Kidney glomerular epithelial cell (primary cell): ENCODE data around the gene IL33.

Source experiments
- DNase-seq: peaks from one replicate; lab custom pipeline; 2025; lab: John Stamatoyannopoulos, UW

Gene IL33

DNA sequence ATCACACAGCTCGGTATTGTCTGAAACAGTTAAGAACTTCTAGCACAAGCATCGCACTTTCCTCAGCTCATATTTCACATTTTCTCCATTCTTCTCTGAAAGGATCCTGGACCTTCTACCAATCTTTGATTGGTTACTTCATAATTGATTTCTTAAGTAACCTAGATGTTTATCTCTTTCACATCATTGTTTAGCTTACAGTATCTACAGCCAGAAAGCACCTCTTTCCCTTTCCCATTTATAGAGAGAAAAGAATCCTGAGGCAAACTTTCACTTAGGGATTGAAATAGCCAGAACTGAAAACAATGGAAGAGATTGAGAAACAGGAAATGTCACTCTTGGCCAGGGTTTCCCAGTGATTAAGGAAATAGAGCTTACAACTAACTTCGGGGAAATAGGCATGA, 2.5 kb downstream of the IL33 start:
- no peak for DNase-seq

DNA sequence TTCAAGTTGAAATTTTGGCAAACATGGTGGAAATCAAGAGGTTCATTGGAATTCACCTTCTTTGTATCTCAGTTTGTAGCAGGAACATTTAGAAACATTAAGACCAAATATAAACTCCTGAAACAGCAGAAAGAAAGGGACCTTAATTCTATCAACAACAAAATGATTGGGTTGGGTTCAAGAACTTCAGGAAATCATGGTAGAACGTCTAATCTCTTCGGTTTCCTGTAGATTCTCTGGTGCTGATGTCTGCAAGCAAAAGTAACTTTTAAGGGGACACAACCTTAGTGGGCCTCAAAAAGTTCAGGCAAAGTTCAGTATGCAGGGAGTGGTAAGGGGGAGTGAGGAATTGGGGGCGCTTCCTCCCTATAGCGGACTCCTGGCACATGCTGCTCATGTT, 3.4 kb downstream of the IL33 start:
- no peak for DNase-seq

DNA sequence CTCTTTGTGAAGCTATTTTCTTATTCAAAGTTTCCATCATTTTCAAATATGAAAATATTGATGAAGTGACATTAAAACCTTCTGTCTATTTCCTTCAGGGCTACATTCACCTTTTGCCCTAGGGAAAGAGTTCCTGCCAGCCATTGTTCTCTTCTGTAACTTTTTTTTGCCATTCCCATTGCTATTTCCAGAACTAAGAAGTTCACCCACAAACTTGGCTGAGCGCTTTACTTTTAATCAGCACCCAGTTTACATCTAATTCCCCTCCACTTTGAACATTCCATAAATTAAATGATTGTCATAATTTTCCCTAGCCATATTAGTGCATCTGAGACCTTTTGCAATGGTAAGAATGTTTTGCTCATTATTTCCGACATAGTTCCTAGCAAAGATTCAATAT, 4.4 kb downstream of the IL33 start:
- no peak for DNase-seq

DNA sequence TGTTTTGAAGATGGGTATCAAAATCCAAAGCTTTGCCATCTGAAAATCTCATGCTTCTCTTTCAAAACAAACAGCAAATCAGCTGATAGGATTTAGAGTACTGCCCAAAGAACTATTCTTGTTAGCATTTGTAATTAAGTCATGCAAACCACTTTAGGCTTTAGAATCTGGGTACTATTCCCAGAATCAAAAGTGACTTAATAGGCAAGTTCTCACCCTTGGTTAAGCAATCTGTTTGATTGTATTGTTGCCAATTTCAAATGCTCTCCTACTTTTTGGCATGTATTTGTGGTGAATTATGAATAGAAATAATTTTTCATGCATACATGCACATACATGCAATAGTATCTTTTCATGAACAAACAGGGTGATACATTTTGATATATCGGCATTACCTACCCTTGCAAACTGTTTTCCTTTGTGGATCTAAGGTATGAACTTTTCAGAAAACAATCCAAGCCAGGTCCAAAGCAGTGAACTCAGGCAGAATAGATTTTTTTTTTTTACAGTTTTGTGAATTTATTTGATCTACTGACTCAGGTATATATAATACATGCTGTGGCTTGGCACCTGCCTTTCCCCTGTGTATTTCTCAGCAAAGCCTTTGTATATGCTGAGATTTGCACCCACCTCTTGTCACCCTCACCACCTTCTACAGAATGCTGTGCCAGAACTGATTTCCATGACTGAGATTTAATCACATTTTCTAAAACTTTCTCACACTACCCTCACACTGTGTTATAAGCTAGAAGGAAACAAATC, 9.0 kb downstream of the IL33 start:
- DNase-seq = no peak

DNA sequence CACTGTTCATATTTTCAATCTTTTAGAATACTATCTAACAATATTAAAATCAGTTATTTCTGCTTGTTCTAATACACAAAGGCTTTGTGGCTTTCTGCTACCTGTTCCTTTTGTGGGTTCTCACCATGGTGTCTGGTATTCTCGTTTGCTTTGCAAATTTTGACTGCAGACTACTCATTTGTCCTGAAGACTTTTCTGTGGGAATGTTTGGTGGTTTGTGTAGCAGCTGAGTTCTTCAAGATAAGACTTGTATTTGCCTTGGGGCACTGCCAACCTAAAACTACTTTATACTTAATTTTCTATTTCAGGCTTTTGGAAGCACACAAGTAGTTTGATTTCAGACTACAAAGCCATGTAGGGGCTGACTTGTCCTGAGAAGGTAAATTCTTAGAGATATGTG, 11.1 kb downstream of the IL33 start:
- DNase-seq = peak; percentile 6

DNA sequence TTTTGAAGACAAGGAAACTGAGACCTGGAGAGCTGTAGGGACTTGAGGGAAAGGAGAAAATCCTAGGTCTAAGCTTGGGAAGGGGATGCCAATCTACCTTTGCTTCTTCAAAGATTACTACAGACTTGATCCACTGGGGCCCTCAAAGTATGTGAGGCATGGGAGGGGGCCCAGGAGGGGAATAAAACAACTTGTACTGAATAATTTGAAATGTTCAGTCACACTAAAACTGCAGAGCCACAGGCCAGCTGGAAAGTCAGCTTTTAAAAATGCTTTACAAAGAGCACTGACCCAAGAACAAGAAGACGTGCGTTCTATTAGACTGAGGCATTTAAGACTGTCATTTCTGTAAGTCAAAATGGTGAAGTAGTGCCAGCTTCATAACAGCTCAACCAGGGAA, 13.6 kb downstream of the IL33 start:
- DNase-seq = no peak

DNA sequence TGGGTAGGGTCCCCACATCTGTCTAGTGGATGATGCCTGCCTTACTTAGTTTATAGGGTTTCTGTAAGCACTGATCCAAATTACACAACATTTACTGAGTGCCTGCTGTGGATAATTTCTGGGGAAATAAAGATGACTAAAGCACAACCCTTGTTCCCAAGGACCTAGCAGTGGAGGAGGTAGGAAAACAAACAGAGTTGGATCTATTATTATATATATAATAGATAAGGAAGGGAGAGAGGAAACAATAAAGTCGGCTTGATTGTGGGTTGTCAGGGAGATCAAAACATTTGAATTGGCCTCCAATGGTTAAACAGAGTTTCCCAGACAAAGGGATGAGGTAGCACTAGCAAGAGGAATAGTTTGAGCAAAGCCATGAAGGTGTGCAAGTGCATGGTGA, 14.0 kb downstream of the IL33 start:
- DNase-seq = no peak

DNA sequence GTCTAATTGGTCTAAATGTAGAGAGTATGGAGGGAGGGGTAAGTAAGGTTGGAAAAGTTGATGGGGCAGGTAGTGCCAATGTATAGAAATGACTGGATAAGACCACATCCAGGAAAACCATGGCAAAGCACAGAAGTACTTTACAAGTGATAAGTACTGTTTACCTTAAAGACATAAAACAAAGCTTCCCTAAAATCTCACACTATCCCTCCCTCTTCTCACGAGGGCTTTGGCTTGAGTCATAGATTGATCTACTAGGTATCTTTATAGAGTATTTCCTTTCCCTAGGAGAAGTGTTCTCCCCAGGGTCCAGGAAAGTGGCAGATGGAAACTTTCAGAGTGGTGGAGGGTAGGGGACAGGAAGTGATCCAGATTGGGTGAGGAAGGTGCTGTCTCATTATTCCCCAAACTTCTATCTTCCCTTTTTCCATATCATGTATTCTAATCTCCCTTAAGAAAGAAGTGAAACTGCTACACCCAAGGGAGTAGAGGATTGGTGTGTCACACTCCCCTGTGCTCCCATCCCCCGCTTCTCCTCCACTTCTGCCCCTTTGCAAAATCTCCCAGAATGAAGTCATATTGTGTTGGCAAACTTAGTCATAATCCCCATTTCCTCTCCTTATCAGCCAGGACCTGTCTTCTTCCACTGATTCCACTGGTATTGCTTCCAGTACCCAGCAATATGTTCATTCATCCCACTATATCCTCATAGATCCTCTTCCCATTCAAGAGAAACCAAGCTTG, 14.6 kb downstream of the IL33 start:
- DNase-seq = no peak

DNA sequence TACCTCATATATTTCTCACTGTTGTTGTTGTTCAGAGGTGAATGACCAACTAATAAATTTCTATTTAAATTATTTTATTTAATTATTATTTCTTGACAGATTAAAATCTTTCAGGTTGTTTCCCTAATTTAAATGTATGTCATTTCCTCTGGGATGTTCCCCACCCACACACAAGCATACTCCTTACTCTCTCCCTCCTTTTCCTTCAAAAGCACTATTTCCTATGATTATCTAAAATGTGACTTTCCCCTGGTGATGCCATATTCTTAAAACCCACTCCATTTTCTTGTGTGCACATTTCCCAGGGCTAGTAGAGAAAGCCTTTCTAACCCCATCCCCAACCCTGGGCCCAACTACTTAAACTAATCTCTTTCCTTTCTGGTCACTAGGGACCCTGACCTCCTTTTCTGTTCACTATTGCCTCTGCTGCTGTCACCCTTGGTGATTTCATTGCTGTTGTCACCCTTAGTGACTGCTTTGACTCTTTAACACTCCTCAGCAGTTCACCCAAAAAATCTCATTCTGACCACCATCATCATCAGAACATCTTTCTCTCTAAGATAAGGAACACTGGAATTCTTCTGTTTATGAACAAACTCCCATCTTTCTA, 16.8 kb downstream of the IL33 start:
- DNase-seq = no peak

DNA sequence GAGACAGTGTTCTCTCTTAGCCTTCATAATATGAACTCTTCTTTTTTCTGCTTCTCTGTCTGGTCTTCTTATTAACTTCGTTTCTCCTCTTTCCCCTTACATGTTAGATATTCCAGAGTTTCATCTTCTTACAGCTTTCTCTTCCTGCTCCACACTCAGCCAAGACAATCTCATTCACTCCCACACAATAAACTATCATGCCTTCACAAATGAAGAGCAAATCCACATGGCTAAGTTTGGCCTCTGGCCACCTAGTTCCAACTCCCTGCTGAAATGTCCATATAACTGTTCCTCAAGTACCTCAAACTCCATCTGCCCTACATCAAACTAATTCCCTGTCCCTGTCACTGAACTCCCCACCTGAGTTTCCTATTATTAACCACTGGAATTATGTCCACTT, 18.4 kb downstream of the IL33 start:
- no peak for DNase-seq

DNA sequence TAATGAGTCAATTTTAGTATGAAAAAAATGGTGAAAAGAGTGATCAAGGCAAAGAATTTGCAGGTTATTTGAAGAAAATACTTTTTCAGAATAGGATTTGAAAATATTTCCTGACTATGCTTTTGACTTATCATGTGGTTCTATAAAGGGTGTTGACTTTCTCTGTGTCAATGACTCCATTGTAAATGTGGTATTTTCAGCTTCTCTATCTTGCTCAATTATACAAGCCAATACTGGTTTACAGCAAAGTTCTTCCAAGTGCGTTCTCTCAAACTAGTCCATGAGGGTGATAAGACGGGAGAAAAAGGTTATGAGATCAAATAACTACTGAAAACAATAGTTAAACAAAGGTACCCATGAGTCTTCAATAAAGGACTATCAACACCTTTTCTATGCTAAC, 21.7 kb downstream of the IL33 start:
- no peak for DNase-seq

DNA sequence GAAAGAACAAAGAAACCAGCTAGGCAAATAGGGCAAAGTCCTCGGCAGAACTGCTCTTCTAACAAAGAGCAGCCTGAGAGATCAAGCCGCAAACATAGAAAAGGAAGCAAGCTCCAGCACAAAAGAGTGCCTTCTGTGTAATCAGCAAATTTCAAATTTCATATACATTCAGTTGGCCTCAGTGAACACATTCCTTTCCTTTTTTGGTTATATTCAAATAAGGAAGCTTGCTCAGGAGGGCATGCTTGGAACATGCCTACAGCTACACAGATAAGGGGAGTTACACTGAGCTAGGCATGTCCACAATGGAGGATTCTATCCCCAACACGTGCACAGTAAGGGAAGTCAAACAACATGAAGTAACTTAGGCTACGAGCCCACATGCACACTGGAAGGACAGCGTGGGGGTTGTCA, 23.4 kb downstream of the IL33 start:
- DNase-seq = no peak

DNA sequence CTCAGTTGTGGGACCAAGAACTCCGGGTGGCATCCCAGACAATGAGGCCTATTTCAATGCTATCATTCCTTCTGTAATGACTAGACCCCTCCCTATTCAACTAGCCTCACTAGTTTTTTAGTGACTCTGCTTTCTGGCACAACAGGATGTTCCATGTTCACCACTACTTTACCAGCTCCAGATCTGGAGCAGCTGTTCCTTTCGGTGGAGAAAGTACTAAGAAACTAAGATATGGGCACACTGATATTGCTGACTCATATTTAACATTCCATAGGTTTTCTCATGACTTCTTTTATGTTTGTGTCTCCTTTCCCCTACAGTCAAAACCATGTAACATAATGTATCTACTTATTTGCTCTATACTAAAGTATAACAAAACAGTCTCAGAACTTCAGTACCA, 24.1 kb downstream of the IL33 start:
- no peak for DNase-seq

DNA sequence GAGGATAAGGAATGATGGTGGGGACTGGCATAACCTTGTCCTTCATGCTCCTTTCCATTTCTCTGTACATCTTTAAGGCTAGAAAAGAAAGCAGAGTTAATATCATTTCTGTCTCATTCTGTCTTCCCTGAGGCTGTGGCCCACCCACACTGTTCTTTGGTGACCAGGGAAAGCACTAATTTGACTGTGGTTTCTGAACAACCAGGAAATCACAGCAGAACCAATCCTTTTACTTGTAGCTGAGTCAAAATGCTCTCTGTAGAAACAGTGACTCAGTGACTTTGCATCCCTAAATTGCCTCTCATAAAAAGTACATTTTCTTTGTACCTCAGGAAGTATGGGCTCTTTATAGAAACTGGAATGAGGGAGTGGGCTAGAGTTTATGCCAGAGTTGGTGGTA, 28.1 kb downstream of the IL33 start:
- DNase-seq = no peak

DNA sequence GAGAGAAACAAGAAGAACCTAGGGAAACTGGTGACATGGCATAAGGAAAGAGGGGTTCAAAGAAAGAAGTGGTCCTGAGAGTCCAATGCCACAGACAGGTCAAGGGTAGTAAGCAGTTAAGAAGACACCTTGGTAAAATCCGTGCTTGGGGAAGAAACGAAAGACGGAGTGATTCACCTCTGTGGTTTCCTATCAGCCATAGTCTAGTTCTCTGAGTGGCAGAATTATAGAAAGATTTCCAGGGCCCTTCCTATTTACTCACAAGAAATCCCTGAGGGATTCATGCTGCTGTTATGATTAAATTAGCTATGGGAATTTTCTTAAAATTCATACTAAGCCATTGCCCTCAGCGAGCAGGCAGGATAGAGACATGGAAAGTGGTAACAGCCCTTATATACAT, 31.7 kb downstream of the IL33 start:
- no peak for DNase-seq

DNA sequence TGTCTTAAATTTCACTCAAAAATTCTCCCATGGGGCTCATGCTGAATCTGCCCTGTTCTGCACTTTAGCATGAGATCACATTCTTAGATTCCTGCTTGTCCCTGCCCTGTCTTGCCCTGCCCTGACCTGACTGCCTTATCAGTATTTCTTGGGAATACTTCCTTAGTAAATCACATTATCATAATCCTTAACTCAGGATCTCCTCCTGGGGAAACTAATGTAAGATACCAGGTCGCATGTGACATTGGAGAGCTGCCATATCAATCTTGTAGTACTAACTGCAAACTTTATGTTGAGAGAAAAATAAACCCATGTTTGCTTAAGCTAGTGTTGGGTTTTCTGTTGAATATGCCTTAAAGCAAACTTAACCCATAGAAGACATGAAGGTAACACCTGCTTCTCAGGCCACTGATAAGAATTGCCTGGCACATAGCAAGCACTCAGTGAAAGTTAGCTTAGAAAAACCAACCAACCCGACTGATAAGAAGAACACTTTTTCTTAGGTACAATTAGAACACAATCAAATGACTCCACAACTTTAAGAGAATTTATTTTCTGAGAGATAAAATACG, 53.3 kb downstream of the IL33 start:
- no peak for DNase-seq

DNA sequence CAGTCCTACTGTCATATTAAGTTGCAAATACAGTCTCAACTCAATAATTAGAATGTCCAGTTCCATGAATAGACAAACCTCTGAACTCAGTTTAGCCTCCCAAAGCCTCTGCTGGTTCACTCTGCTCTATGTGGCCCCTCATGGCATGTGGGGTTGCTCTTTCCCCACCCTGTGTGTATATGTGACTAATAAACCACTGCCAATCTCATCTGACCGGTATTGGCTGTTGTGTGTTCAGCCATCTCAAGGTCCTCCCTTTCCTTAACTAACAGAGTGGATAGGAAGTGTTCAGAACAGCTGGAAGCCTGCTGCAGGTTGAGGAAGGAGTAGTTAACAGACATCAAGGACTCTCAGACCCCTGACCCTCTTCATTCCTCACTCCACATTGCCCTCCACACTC, 55.3 kb downstream of the IL33 start:
- DNase-seq = no peak

DNA sequence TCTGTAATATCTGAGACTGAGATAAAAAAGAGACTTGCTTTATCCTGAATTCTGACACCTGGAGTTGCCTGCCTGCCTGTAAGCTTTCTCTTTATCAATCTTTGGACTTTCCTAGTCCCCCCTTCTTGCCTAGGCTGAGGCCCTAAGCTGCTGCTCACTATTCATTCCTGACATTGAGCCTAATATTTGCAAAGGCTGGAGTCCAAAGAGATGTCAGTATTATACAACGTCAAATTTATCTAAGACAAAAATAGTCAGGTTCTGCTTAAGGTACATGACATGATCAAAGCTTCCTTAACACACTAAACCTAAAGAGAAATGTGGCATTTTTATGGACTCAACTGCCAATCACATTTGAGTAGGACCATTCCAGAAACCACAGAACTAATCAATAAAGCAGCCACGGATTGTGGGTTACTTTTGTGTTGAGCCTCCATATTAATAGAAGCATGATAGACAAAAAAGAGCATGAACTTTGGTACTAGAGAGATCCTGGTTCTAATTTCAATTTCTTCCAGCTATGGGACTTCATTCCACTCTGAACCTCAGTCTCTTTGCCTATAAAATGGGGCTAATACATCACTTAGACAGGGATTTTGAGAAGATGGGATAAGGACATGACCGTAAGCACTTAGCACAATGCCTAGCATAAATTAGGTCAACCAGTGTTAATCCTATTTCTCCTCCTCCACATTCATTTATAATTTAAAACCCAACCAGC, 56.1 kb downstream of the IL33 start:
- DNase-seq = no peak

DNA sequence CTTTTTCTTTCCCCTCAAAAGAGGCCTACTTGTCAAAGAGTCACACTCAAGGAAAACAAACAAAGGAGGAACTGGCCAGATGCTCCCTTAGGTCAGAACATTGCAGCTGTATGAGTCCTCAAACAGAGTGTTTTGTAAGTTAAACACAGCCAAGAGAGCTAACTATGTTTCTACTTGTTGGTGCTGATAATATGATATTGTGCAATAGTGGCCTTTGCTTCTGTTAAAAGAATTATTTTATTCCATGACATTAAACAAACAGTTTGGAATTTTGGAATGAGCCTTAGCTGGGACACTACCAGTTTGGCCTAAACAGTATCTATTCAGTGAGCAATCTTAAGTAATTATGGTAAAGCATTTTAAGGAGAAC, 56.6 kb downstream of the IL33 start:
- no peak for DNase-seq

DNA sequence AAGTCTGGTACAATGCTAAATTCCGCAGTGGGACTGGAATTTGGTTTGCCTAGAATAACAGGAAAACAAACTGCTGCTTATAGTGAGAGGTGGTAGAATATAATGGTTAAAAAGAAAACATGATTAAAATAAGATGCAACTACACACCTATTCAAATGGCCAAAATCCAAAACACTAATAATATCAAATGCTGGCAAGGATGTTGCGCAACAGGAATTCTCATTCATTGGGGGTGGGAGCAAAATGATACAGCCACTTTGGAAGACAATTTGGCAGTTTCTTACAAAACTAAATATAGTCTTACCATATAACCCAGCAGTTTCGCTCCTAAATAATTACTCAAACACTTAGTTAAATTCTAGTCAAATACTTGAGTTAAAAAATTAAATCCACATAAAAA, 61.8 kb downstream of the IL33 start:
- DNase-seq = no peak

DNA sequence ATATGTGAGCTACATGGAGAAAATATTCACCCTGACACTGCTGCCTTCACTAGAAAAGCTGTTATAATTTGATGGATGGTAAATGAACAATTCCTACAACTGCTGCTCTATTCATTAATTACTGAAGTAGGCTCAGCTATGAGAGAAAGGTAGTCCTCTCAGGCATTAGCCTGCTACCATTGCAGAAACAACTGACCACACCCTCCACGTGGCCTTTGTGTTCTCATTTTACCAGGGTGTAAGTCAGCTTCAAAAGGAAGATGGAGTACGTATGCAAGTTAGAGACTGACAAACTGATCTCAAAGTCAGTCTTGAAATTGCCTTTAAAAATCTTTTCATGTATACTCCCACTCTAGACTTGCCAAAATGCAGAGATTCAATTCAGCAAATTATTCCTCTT, 86.3 kb downstream of the IL33 start:
- no peak for DNase-seq

DNA sequence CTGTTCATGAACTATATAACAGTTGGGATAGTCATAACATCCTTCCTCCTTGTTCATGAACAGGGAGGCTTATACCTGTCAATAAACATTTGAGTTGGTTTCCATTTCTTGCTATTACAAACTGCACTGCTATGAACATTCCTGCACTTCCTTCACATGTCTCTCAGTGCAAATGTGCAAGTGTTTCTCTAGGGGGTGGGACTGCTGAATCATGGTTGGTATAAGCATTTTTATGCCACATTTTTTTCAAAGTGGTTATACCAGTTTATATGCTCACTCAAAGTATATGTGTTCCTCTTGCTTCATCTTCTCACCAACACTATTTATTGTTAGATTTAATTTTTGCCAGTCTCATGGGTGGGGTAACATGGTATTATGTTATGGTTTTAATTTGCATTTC, 86.8 kb downstream of the IL33 start:
- DNase-seq = no peak

DNA sequence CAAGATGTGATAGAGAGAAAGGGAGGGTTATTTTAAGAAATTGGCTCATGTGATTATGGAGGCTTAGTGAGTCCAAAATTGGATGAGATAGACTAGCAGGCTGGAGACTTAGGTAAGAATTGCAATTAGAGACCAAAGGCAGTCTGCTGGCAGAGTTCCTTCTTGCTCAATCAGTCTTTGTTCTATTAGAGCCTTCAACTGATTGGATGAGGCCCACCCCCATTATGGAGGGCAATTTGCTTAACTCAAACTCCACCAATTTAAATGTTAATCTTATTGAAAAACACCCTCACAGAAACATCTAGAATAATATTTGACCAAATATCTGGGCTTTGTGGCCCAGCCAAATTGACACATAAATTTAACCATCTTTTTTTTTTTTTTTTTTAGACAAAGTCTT, 88.6 kb downstream of the IL33 start:
- DNase-seq = no peak
